RCC 7860 (cell line): ENCODE results near the gene TFCP2.

ENCODE experiments used
- DNase-seq: peaks from one replicate; pipeline ENCODE4 v3.0.0-alpha.2; 2015; ENCODE audit warnings: low spot score
- FAIRE-seq: peaks from 2 replicates; lab custom pipeline; 2012; peaks lifted over from hg19 to GRCh38; lab: Jason Lieb, UNC

TFCP2 gene

DNA sequence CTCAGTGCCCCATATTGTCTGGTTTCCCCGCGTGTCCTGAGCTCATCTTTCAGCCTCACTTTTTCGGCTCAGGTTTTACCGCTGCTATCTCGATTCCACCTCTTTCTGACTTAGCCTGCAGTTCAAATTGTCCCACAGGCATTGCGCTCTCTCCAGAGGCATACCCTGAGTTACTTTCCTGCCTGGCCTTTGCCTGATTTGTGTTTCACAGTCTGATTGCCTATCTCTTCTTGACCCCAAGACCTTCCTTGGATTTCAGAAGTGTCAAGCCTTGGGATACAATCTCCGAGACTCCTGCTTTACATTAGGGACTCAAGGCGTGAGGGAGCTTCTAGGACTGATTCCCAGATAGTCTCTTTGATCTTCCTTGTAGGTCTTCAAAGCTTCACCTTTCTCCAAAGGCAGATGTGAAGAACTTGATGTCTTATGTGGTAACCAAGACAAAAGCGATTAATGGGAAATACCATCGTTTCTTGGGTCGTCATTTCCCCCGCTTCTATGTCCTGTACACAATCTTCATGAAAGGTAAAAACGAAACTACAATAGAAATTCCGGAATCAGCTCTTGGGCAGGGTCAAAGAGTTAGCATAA is 124.2 kb downstream of the TFCP2 start:
- FAIRE-seq (no peak), DNase-seq (no peak)

- FAIRE-seq (peak; percentile 78), DNase-seq (peak; percentile 93)
These were observed 125.0 kb downstream of the TFCP2 start, which contains the start of gene LETMD1 for GRCh38 chr12:51047655-51048540. Gene LETMD1 (plus strand): TSS chr12:51048327. CDS start chr12:51048357, 30 bp downstream.
